T-cell (primary cell): ENCODE data around the gene GRIP2. TPM values are rescaled to one million over a fixed set of nuclear protein-coding genes. Genes with fewer than 3 reads are reported as not detected.

Experiments
- total RNA-seq, 35 experiments: library from RNA in 6 of 35; stranded (reverse) in 6 of 35; fragments of 120-200 nt in 1 of 35; gene quantifications; one replicate each; pipeline versions ENCODE4 v1.2.1 to v1.2.4 and lab custom pipeline; 2013 to 2026

The GRIP2 gene
- total RNA-seq, 5 donors from 2014 or later (not counting 1 experiment from before 2014, with no cell fraction given) = 0.20 TPM; not detected in 4

Other genes with a start within 250 kb of the GRIP2 start
- gene SLC6A6, start 137.7 kb downstream of the GRIP2 start, total RNA-seq = 10 to 100 TPM; 49.3 to 72.5 (median 63.6) TPM
- 10 to 100 TPM; 36.1 to 48.9 (median 40.6) TPM for gene CCDC174, start 111.4 kb upstream of the GRIP2 start, total RNA-seq
- under 1 TPM; 0.19 to 0.82 (median 0.37) TPM for gene C3orf20, start 134.8 kb upstream of the GRIP2 start, total RNA-seq